Peyer's patch (tissue), 4 donors: ENCODE data around the gene B3GNT7.
"Not testable (repeated sequence)": the region's sequence is repeated elsewhere in the genome, so short reads cannot be mapped to it uniquely, and the experiment has no call there.

ENCODE experiments used
- POLR2A ChIP-seq, 2 donors: fragments of 450-650 bp; IDR thresholded peaks; one replicate each; pipeline ENCODE4 v1.5.1; 2017; ENCODE audit warnings: antibody characterized with exemption in 2 of 2, mild to moderate bottlenecking in 2 of 2, moderate library complexity in 2 of 2
- TF ChIP-seq, protein P1 (sequence below), 6 experiments: fragments of 450-650 bp in 4 of 6; fragments of 200-600 bp in 2 of 6; sonication (generic) in 1 of 6; IDR thresholded peaks; one replicate each; pipeline ENCODE4 v1.5.1; 2017 to 2019; ENCODE audit warnings: antibody characterized with exemption in 6 of 6, mild to moderate bottlenecking in 3 of 6, moderate library complexity in 1 of 6

DNA sequence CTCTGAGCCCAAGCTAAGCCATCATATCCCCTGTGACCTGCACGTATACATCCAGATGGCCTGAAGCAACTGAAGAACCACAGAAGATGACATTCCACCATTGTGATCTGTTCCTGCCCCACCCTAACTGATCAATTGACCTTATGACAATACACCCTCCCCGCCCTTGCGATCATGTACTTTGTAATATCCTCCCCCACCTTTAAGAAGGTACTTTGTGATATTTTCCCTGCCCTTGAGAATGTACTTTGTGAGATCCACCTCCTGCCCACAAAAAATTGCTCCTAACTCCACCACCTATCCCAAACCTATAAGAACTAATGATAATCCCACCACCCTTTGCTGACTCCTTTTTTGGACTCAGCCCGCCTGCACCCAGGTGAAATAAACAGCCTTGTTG is 34.9 kb downstream of the B3GNT7 start:
- TF ChIP-seq, protein P1, sequence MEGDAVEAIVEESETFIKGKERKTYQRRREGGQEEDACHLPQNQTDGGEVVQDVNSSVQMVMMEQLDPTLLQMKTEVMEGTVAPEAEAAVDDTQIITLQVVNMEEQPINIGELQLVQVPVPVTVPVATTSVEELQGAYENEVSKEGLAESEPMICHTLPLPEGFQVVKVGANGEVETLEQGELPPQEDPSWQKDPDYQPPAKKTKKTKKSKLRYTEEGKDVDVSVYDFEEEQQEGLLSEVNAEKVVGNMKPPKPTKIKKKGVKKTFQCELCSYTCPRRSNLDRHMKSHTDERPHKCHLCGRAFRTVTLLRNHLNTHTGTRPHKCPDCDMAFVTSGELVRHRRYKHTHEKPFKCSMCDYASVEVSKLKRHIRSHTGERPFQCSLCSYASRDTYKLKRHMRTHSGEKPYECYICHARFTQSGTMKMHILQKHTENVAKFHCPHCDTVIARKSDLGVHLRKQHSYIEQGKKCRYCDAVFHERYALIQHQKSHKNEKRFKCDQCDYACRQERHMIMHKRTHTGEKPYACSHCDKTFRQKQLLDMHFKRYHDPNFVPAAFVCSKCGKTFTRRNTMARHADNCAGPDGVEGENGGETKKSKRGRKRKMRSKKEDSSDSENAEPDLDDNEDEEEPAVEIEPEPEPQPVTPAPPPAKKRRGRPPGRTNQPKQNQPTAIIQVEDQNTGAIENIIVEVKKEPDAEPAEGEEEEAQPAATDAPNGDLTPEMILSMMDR (IDR thresholded peaks at IDR 0.05): not testable (repeated sequence)
- TF ChIP-seq POLR2A (IDR thresholded peaks at IDR 0.05): not testable (repeated sequence)
